IMR-90 (cell line): ENCODE measurements around the gene ETV6. TPM values are rescaled to one million over a fixed set of nuclear protein-coding genes. Genes with fewer than 3 reads are reported as not detected.

Experiments
- ATAC-seq: fragments of 200-7000 bp; cut with Tn5 transposase; 2 replicates; pipeline ENCODE4 v1.9.1; 2020; ENCODE audit warnings: low read depth, mild to moderate bottlenecking, moderate library complexity
- BruUV-seq: library from RNA; stranded (reverse); fragments of 400-500 nt; replicated peaks from 2 replicates; lab custom pipeline; 2021; lab: Mats Ljungman, UMichigan
- CTCF ChIA-PET: fragments of 300-600 bp; formaldehyde crosslinking; extraction: SDS; loops from one replicate; lab custom pipeline; 2021; ENCODE audit warnings: antibody characterized with exemption; lab: Yijun Ruan, JAX
- POLR2A ChIA-PET: fragments of 300-600 bp; sonication (Branson Sonifier 250); formaldehyde crosslinking; loops from one replicate; lab custom pipeline; 2022; ENCODE audit warnings: antibody characterized with exemption; ENCODE audit not compliant: unreplicated experiment; lab: Charles Lee
- DNase-seq: peaks from one replicate; pipeline ENCODE4 v3.0.0; 2013
- H2AFZ ChIP-seq: replicated peaks from 2 replicates; pipeline ENCODE3; 2013; ENCODE audit warnings: low read length, mild to moderate bottlenecking; ENCODE audit not compliant: poor library complexity
- H2AK5ac ChIP-seq: 2 replicates; pipeline ENCODE4 v1.6.1; 2013; ENCODE audit warnings: low read depth, low read length, inconsistent platforms
- H2AK9ac ChIP-seq: replicated peaks from 2 replicates; pipeline ENCODE3; 2013; ENCODE audit warnings: mild to moderate bottlenecking, low read depth, low read length, moderate library complexity; ENCODE audit not compliant: poor library complexity
- H2BK120ac ChIP-seq: 2 replicates; pipeline ENCODE4 v1.6.1; 2013; ENCODE audit warnings: low read depth, low read length, inconsistent platforms
- H2BK15ac ChIP-seq: 3 replicates; pipeline ENCODE4 v1.6.1; 2013; ENCODE audit warnings: low read depth, low read length, inconsistent platforms
- H2BK20ac ChIP-seq: 2 replicates; pipeline ENCODE4 v1.6.1; 2013; ENCODE audit warnings: low read depth, mild to moderate bottlenecking, inconsistent platforms, low read length, moderate library complexity
- H2BK5ac ChIP-seq: 2 replicates; pipeline ENCODE4 v1.6.1; 2013; ENCODE audit warnings: mild to moderate bottlenecking, low read depth, low read length, inconsistent platforms; ENCODE audit not compliant: poor library complexity, severe bottlenecking
- H3K14ac ChIP-seq: replicated peaks from 2 replicates; pipeline ENCODE4 v1.6.1; 2013; ENCODE audit warnings: low read depth, low read length, inconsistent platforms
- H3K18ac ChIP-seq: 2 replicates; pipeline ENCODE4 v1.6.1; 2013; ENCODE audit warnings: low read depth, low read length, control low read depth
- H3K23ac ChIP-seq: 2 replicates; pipeline ENCODE4 v1.6.1; 2013; ENCODE audit warnings: low read depth, low read length, inconsistent platforms
- H3K27ac ChIP-seq: 2 replicates; pipeline ENCODE4 v1.5.1; 2013; ENCODE audit warnings: mild to moderate bottlenecking, control low read depth, low read length; ENCODE audit not compliant: insufficient read depth
- H3K27me3 ChIP-seq: 2 replicates; pipeline ENCODE4 v1.6.1; 2013; ENCODE audit warnings: low read length; ENCODE audit not compliant: control insufficient read depth, insufficient read depth
- H3K36me3 ChIP-seq: 2 replicates; pipeline ENCODE4 v1.6.1; 2013; ENCODE audit warnings: low read length, mixed read lengths; ENCODE audit not compliant: control insufficient read depth, insufficient read depth
- H3K4ac ChIP-seq: 2 replicates; pipeline ENCODE4 v1.6.1; 2013; ENCODE audit warnings: low read depth, low read length, inconsistent platforms
- H3K4me1 ChIP-seq: 2 replicates; pipeline ENCODE4 v1.6.1; 2013; ENCODE audit warnings: low read length, mixed read lengths; ENCODE audit not compliant: control insufficient read depth, insufficient read depth
- H3K4me2 ChIP-seq: 2 replicates; pipeline ENCODE4 v1.6.1; 2013; ENCODE audit warnings: low read depth, mild to moderate bottlenecking, control low read depth, low read length, moderate library complexity
- H3K4me3 ChIP-seq: 2 replicates; pipeline ENCODE4 v1.5.1; 2013; ENCODE audit warnings: low read depth, mild to moderate bottlenecking, control low read depth, low read length, moderate library complexity; ENCODE audit not compliant: insufficient read depth
- H3K56ac ChIP-seq: 2 replicates; pipeline ENCODE4 v1.6.1; 2013; ENCODE audit warnings: low read length, inconsistent platforms; ENCODE audit not compliant: insufficient read depth; ENCODE audit errors: extremely low read depth
- H3K79me1 ChIP-seq, 2 experiments: 2 replicates each; pipeline ENCODE4 v1.6.1; 2013; ENCODE audit warnings: low read length in 2 of 2, inconsistent platforms in 1 of 2, low read depth in 1 of 2
- H3K9ac ChIP-seq: 2 replicates; pipeline ENCODE4 v1.6.1; 2013; ENCODE audit warnings: low read depth, low read length, control low read depth
- H3K9me1 ChIP-seq: 2 replicates; pipeline ENCODE4 v1.6.1; 2013; ENCODE audit warnings: low read length, inconsistent platforms; ENCODE audit not compliant: insufficient read depth
- H3K9me3 ChIP-seq: 2 replicates; pipeline ENCODE4 v1.6.1; 2013; ENCODE audit warnings: low read length; ENCODE audit not compliant: control insufficient read depth, insufficient read depth
- H4K20me1 ChIP-seq: 2 replicates; pipeline ENCODE4 v1.6.1; 2013; ENCODE audit warnings: low read length, inconsistent platforms; ENCODE audit not compliant: insufficient read depth
- H4K5ac ChIP-seq: 2 replicates; pipeline ENCODE4 v1.6.1; 2013; ENCODE audit warnings: mild to moderate bottlenecking, low read depth, low read length, control low read depth
- H4K8ac ChIP-seq, 2 experiments: 2 replicates each; pipeline ENCODE4 v1.6.1; 2013; ENCODE audit warnings: low read depth in 2 of 2, low read length in 2 of 2, control low read depth in 1 of 2, inconsistent platforms in 1 of 2
- H4K91ac ChIP-seq: 2 replicates; pipeline ENCODE4 v1.6.1; 2013; ENCODE audit warnings: low read depth, low read length, inconsistent platforms; ENCODE audit not compliant: insufficient read depth
- BHLHE40 ChIP-seq: fragments of 150-350 bp; IDR thresholded peaks from 2 replicates; pipeline ENCODE4 v1.6.1; 2016; ENCODE audit warnings: mild to moderate bottlenecking, low read depth, low read length
- CEBPB ChIP-seq: IDR thresholded peaks from 2 replicates; pipeline ENCODE4 v1.6.1; 2012; ENCODE audit warnings: low read depth, low read length, improper control_type of control experiment
- MXI1 ChIP-seq: IDR thresholded peaks from 2 replicates; pipeline ENCODE4 v1.6.1; 2012; ENCODE audit warnings: low read depth, mild to moderate bottlenecking, low read length, moderate library complexity, borderline replicate concordance
- NFE2L2 ChIP-seq: fragments of 150-350 bp; IDR thresholded peaks from 2 replicates; pipeline ENCODE4 v1.6.1; 2016; ENCODE audit warnings: low read depth, mild to moderate bottlenecking, low read length
- POLR2A ChIP-seq: IDR thresholded peaks from 2 replicates; pipeline ENCODE4 v1.6.1; 2012; ENCODE audit warnings: mild to moderate bottlenecking, low read depth, low read length
- RCOR1 ChIP-seq: IDR thresholded peaks from 2 replicates; pipeline ENCODE4 v1.6.1; 2012; ENCODE audit warnings: mild to moderate bottlenecking, low read length, improper control_type of control experiment; ENCODE audit not compliant: insufficient replicate concordance
- SMC3 ChIP-seq: fragments of 150-350 bp; IDR thresholded peaks from 2 replicates; pipeline ENCODE4 v1.6.1; 2016; ENCODE audit warnings: low read depth, mild to moderate bottlenecking, antibody characterized with exemption, low read length, moderate library complexity
- WGBS, 2 experiments: methylation state at CpG; one replicate each; pipeline versions ENCODE4 v1.1.5 to v1.1.7; 2013; ENCODE audit warnings: missing lambda C conversion rate in 2 of 2; ENCODE audit not compliant: insufficient read length in 1 of 2; ENCODE audit errors: extremely low coverage in 2 of 2; 5-methylcytosine and 5-hydroxymethylcytosine counted together
- dilution Hi-C: fragments of 300-500 bp; cut with HindIII; formaldehyde crosslinking; loops from one replicate; pipeline ENCODE4 v1.14.3; 2018; ENCODE audit warnings: low sequenced_read_pairs; ENCODE audit not compliant: unreplicated experiment
- in situ Hi-C: fragments of 300-500 bp; cut with MboI; formaldehyde crosslinking; loops from 3 replicates; pipeline ENCODE4 v1.14.3; 2019; ENCODE audit warnings: low sequenced_read_pairs, inconsistent platforms, mixed read lengths
- intact Hi-C: fragments of 100-400 bp; cut with micrococcal nuclease; formaldehyde crosslinking; loops from 2 replicates; pipeline ENCODE4 v1.10.0; 2022
- polyA plus RNA-seq, 3 experiments: library from polyadenylated mRNA; depleted of rRNA; stranded (reverse); fragments of >200 nt; gene quantifications; 2 replicates each; pipeline ENCODE4 v1.2.3, GENCODE V29; 2012; ENCODE audit warnings: low replicate concordance in 1 of 3
- total RNA-seq: library from RNA; depleted of rRNA; stranded (reverse); fragments of >200 nt; gene quantifications from 2 replicates; pipeline ENCODE4 v1.2.3, GENCODE V29; 2012
- TF ChIP-seq, protein P1 (sequence below): fragments of 150-350 bp; IDR thresholded peaks from 2 replicates; pipeline ENCODE4 v1.6.1; 2016; ENCODE audit warnings: low read depth, mild to moderate bottlenecking, low read length, moderate library complexity, borderline replicate concordance
- TF ChIP-seq, protein P2 (sequence below): conservative IDR thresholded peaks from 2 replicates; pipeline ENCODE4 v1.5.1; 2012; ENCODE audit warnings: mild to moderate bottlenecking, low read depth, low read length, improper control_type of control experiment
- TF ChIP-seq, protein P3 (sequence below): fragments of 150-350 bp; IDR thresholded peaks from 2 replicates; pipeline ENCODE4 v1.6.1; 2017; ENCODE audit warnings: mild to moderate bottlenecking, antibody characterized with exemption, low read length, low read depth

Gene ETV6
- total and polyA plus RNA-seq, 2 of the 4 experiments (the other 2 are of a cell fraction): 8.4 to 9.9 TPM

DNA sequence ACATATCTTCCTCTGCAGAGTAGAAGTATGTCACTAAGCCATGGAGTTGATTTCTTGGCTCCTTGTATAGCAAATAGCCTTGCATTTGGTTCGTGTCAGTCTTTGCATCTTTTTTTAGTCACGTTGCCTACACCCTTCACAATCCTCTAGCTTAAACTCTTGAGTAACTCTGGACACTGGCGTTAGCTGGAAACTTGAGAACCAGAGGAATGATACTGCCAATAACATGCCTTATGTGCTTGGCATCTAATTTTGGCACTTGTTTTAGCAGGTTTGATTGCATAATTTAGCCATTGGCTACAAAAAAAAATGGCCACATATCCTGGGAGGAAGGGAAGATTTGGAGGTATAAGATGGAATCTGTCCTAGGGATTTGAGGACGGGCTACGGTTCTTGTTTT lies 136.2 kb downstream of the ETV6 start:
- no peaks in the 10 kb centered on the region; the same call in 1 of the 2 replicates for H3K36me3 ChIP-seq
- peaks cover 8% of the 10 kb centered on the region; the same call in 1 of the 2 replicates for H3K9me1 ChIP-seq
- peaks cover 41 to 64% of the 10 kb centered on the region in 2 experiments for H3K79me1 ChIP-seq
- no peak overlapping the region for H3K4me2 ChIP-seq
- peak overlapping the region; percentile 16; the same call in 1 of the 2 replicates for H3K23ac ChIP-seq
- in situ Hi-C loops: no loop called here
- no CpG with 5 or more reads among the region's 5 CpGs for WGBS, 2 experiments
- no peak overlapping the region for H3K9ac ChIP-seq
- 0 out of 2 replicates have a peak overlapping the region, but pooled peaks have one; percentile 45 for H3K14ac ChIP-seq
- H2AK5ac ChIP-seq: no peak overlapping the region
- H2BK20ac ChIP-seq: no peak overlapping the region
- H4K5ac ChIP-seq: no peak overlapping the region
- dilution Hi-C loops: no loop called here
- no peak overlapping the region for H2AK9ac ChIP-seq
- H2BK15ac ChIP-seq: no peak overlapping the region
- no peak overlapping the region for H3K18ac ChIP-seq
- no peak overlapping the region for H3K4ac ChIP-seq
- H3K27ac ChIP-seq: no peak overlapping the region
- H2AFZ ChIP-seq: no peak overlapping the region
- no peaks in the 10 kb centered on the region for H3K4me1 ChIP-seq
- no TSS peak for BruUV-seq
- no peak overlapping the region for H2BK5ac ChIP-seq
- intact Hi-C loops: no loop called here
- H4K91ac ChIP-seq: no peak overlapping the region
- no peak overlapping the region for H3K56ac ChIP-seq
- no peak overlapping the region for H4K8ac ChIP-seq
- ChIA-PET POLR2A (no interaction called here), CTCF (no interaction called here)
- H3K4me3 ChIP-seq: no peak overlapping the region
- no peaks in the 10 kb centered on the region for H3K27me3 ChIP-seq
- TF ChIP-seq SMC3 (no peak), POLR2A (no peak), BHLHE40 (no peak), RCOR1 (no peak), NFE2L2 (no peak), CEBPB (no peak), MXI1 (no peak)
- TF ChIP-seq, protein P1, sequence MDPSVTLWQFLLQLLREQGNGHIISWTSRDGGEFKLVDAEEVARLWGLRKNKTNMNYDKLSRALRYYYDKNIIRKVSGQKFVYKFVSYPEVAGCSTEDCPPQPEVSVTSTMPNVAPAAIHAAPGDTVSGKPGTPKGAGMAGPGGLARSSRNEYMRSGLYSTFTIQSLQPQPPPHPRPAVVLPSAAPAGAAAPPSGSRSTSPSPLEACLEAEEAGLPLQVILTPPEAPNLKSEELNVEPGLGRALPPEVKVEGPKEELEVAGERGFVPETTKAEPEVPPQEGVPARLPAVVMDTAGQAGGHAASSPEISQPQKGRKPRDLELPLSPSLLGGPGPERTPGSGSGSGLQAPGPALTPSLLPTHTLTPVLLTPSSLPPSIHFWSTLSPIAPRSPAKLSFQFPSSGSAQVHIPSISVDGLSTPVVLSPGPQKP: no peak
- TF ChIP-seq, protein P2, sequence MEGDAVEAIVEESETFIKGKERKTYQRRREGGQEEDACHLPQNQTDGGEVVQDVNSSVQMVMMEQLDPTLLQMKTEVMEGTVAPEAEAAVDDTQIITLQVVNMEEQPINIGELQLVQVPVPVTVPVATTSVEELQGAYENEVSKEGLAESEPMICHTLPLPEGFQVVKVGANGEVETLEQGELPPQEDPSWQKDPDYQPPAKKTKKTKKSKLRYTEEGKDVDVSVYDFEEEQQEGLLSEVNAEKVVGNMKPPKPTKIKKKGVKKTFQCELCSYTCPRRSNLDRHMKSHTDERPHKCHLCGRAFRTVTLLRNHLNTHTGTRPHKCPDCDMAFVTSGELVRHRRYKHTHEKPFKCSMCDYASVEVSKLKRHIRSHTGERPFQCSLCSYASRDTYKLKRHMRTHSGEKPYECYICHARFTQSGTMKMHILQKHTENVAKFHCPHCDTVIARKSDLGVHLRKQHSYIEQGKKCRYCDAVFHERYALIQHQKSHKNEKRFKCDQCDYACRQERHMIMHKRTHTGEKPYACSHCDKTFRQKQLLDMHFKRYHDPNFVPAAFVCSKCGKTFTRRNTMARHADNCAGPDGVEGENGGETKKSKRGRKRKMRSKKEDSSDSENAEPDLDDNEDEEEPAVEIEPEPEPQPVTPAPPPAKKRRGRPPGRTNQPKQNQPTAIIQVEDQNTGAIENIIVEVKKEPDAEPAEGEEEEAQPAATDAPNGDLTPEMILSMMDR: no peak
- TF ChIP-seq, protein P3, sequence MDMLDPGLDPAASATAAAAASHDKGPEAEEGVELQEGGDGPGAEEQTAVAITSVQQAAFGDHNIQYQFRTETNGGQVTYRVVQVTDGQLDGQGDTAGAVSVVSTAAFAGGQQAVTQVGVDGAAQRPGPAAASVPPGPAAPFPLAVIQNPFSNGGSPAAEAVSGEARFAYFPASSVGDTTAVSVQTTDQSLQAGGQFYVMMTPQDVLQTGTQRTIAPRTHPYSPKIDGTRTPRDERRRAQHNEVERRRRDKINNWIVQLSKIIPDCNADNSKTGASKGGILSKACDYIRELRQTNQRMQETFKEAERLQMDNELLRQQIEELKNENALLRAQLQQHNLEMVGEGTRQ: no peak
- H3K9me3 ChIP-seq: no peaks in the 10 kb centered on the region
- DNase-seq (peak; percentile 32), ATAC-seq (no peak; the same call in 1 of the 2 replicates)
- H4K20me1 ChIP-seq: no peaks in the 10 kb centered on the region
- no peak overlapping the region for H2BK120ac ChIP-seq
